Measurements from ENCODE around the gene RHBDL2.

GRCh38 chr1:38885092-38885491, 56.5 kb downstream of the RHBDL2 start:
- TF ChIP-seq EZH2phosphoT487 (IDR thresholded peaks at IDR 0.05; ENCODE audit: insufficient read depth, low read depth) (no peak), EZH2 (IDR thresholded peaks at IDR 0.05; ENCODE audit: insufficient read depth, poor library complexity, severe bottlenecking) (no peak)
